Measurements from ENCODE around the gene OCIAD2.

GRCh38 chr4:48930654-48931053 lies 24.1 kb upstream of the OCIAD2 start:
- TF ChIP-seq POLR2A (IDR thresholded peaks at IDR 0.05; ENCODE audit: low read length) (no peak), GATA1 (IDR thresholded peaks at IDR 0.05; ENCODE audit: low read depth, low read length) (no peak)

Measured in erythroblast (primary cell).